Upper lobe of left lung (tissue), 4 donors: Measurements from ENCODE around the gene C12orf60.

Source experiments
- POLR2A ChIP-seq, 4 donors: fragments of 450-650 bp; IDR thresholded peaks; one replicate each; pipeline ENCODE4 v1.5.1; 2016 to 2017; ENCODE audit warnings: antibody characterized with exemption in 4 of 4, mild to moderate bottlenecking in 2 of 4
- POLR2AphosphoS5 ChIP-seq, 2 donors: sonication (generic); formaldehyde crosslinking; IDR thresholded peaks; one replicate each; pipeline ENCODE4 v1.5.1; 2017; ENCODE audit warnings: antibody characterized with exemption in 2 of 2
- TF ChIP-seq, protein P1 (sequence below), 6 experiments: fragments of 450-650 bp in 4 of 6; fragments of 200-600 bp in 2 of 6; sonication (generic) in 2 of 6; IDR thresholded peaks; one replicate each; pipeline ENCODE4 v1.5.1; 2016 to 2019; ENCODE audit warnings: antibody characterized with exemption in 6 of 6

GRCh38 chr12:14840616-14841015 is 37.1 kb downstream of the C12orf60 start:
- TF ChIP-seq, protein P1, sequence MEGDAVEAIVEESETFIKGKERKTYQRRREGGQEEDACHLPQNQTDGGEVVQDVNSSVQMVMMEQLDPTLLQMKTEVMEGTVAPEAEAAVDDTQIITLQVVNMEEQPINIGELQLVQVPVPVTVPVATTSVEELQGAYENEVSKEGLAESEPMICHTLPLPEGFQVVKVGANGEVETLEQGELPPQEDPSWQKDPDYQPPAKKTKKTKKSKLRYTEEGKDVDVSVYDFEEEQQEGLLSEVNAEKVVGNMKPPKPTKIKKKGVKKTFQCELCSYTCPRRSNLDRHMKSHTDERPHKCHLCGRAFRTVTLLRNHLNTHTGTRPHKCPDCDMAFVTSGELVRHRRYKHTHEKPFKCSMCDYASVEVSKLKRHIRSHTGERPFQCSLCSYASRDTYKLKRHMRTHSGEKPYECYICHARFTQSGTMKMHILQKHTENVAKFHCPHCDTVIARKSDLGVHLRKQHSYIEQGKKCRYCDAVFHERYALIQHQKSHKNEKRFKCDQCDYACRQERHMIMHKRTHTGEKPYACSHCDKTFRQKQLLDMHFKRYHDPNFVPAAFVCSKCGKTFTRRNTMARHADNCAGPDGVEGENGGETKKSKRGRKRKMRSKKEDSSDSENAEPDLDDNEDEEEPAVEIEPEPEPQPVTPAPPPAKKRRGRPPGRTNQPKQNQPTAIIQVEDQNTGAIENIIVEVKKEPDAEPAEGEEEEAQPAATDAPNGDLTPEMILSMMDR (IDR thresholded peaks at IDR 0.05), result no peak
- no peak for TF ChIP-seq POLR2AphosphoS5 (IDR thresholded peaks at IDR 0.05)
- TF ChIP-seq POLR2A (IDR thresholded peaks at IDR 0.05), result no peak
